ENCODE data around the gene MAP3K14.
"Not testable (repeated sequence)": the region's sequence is repeated elsewhere in the genome, so short reads cannot be mapped to it uniquely, and the experiment has no call there.

The MAP3K14 gene

GRCh38 chr17:45253879-45254278 lies 62.9 kb downstream of the MAP3K14 start:
- DNase-seq: no peak

GRCh38 chr17:45253237-45253636 lies 63.6 kb downstream of the MAP3K14 start:
- DNase-seq: not testable (repeated sequence)

GRCh38 chr17:45251931-45252330 lies 64.9 kb downstream of the MAP3K14 start:
- DNase-seq: no peak

- peak; percentile 83 for DNase-seq
Observed at GRCh38 chr17:45248132-45248957, 68.5 kb downstream of the MAP3K14 start.

- peak; percentile 96 for DNase-seq
Observed at GRCh38 chr17:45247429-45248131, 69.2 kb downstream of the MAP3K14 start.

GRCh38 chr17:45246861-45247428 lies 69.9 kb downstream of the MAP3K14 start:
- peak; percentile 67 for DNase-seq

DNA sequence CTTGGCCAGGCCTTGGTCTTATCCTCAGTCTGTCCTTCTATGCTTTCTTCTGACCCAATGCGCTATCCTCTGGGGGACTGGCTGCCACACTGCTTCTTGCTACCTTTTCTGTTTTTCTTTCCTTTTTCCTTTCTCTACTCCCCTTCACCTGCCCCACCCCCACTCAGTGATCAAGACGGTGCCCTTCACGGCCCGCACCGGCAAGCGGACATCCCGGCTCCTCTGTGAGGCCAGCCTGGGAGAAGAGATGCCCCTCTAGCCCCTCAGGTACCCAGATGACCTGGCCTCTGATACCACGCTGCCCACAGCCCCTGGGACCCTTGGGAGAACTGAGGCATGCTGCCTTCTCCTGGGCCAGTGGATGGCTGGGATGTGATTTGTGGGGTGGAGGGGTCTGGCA lies 70.5 kb downstream of the MAP3K14 start:
- no peak for DNase-seq

DNA sequence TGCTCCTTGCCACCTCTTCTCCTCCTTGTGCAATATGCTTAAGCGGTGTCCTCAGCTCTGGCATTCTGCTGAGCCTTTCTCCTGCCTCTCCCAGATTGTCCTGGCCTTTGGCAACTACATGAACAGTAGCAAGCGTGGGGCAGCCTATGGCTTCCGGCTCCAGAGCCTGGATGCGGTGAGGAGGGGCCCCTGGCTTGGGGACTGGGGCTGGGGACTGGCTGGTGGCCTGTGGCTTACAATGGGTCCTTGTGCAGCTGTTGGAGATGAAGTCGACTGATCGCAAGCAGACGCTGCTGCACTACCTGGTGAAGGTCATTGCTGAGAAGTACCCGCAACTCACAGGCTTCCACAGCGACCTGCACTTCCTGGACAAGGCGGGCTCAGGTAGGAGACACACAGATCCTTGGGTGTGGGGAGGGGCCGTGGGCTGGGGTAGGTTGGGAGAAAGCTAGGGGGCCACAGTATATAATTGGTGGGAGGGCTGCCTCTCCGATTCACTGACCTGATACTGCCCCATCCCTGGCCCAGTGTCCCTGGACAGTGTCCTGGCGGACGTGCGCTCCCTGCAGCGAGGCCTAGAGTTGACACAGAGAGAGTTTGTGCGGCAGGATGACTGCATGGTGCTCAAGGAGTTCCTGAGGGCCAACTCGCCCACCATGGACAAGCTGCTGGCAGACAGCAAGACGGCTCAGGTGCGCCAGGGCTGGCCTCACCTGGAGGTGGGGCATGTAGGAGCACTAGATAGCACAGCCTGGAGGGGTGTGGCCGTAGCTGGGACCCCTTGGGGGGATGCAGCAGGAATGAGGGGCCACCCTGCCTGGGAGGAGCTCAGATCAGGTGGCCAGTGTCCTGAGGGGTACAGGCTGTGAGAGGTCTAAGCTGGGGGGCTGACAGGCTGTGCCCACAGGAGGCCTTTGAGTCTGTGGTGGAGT lies 71.8 kb downstream of the MAP3K14 start:
- no peak for DNase-seq

DNA sequence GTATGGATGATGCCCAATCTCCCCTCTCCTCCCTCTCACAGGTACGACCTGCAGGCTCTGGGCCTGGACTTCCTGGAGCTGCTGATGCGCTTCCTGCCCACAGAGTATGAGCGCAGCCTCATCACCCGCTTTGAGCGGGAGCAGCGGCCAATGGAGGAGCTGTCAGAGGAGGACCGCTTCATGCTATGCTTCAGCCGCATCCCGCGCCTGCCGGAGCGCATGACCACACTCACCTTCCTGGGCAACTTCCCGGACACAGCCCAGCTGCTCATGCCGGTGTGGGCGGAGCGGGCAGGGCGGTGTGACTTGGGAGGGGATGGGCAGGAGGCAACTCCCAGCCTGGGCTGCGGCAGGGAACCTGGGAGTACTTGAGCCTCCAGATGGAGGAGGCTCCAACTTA lies 73.1 kb downstream of the MAP3K14 start:
- DNase-seq: no peak

- DNase-seq: no peak
Observed at GRCh38 chr17:45242029-45242414, 74.8 kb downstream of the MAP3K14 start.

DNA sequence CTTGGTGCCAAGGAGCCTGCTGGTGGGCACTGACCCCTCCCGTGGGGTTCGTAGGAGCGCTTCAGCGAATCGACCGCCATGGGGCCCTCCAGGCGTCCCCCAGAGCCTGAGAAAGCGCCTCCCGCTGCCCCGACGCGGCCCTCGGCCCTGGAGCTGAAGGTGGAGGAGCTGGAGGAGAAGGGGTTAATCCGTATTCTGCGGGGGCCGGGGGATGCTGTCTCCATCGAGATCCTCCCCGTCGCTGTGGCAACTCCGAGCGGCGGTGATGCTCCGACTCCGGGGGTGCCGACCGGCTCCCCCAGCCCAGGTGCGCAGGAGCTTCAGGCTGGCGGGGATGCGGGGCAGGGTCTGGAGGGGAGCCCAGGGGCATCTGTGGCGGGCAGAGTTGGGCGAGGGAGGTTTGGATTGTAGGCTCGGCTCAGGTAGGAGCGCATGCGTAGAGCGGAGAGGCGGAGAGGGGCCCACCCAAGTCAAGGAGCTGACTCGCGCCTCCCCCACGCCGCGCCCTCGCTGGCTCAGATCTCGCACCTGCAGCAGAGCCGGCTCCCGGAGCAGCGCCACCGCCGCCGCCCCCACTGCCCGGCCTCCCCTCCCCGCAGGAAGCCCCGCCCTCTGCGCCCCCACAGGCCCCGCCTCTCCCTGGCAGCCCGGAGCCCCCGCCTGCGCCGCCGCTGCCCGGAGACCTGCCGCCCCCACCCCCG lies 75.3 kb downstream of the MAP3K14 start:
- no peak for DNase-seq

DNA sequence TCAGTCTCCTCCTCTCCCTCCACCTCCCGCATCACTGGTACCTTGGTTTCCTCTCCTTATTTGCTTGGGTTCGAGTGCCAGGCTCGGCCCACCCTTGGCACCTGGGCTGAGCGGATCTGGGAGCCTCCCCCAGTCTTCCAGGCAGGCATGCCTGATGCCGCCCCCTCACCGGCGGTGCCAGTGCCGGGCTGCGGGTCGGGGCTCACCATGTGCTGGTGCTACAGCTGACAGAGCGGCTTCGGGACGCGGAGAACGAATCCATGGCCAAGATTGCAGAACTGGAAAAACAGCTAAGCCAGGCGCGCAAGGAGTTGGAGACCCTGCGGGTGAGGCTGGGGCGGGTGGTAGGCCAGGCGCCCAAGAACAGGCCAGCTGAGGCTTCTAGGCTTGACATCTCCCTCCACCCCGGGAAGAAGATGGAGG lies 75.9 kb downstream of the MAP3K14 start:
- DNase-seq: no peak

- DNase-seq: no peak
Observed at GRCh38 chr17:45238155-45238774, 78.6 kb downstream of the MAP3K14 start.

DNA sequence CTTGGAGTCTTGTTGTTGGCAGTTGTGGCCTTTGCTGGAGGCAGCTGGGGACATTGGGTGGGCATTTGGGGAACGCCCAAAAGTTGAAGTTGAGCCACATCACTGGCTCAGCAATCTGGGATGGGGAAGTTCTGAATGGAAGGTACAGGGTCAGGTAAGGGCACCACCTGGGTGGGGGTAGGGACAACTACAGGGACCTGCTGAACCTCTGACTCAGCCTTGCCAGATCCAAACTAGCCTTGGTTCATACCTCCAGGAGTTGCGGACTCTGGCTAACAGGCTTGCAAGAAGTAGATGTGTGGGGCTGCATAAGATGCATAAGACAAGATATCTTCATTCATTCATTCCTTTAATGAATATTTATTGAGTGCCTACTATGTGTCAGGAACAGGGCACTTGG lies 79.1 kb downstream of the MAP3K14 start:
- no peak for DNase-seq

DNA sequence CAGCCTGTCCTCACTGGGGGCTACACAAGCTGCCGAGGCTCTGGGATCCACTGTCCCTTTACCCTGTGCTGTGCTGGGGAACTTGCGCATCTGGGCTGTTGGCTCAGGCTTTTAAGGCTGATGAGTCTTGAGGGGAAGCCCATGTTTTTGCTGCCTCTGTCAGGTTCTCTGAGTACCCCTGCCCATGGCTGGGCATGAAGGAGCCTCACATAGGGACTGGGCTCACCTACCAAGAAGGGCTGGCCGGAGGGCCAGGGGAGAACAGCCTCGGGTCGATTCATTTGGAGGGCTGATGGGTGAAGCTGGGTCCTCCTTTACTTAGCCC lies 80.6 kb downstream of the MAP3K14 start:
- no peak for DNase-seq

- DNase-seq: peak; percentile 79
Observed at GRCh38 chr17:45235416-45236281, 81.2 kb downstream of the MAP3K14 start.

GRCh38 chr17:45234641-45235415 lies 82.0 kb downstream of the MAP3K14 start:
- DNase-seq: peak; percentile 58

- DNase-seq: no peak
Observed at GRCh38 chr17:45233423-45233924, 83.3 kb downstream of the MAP3K14 start.

DNA sequence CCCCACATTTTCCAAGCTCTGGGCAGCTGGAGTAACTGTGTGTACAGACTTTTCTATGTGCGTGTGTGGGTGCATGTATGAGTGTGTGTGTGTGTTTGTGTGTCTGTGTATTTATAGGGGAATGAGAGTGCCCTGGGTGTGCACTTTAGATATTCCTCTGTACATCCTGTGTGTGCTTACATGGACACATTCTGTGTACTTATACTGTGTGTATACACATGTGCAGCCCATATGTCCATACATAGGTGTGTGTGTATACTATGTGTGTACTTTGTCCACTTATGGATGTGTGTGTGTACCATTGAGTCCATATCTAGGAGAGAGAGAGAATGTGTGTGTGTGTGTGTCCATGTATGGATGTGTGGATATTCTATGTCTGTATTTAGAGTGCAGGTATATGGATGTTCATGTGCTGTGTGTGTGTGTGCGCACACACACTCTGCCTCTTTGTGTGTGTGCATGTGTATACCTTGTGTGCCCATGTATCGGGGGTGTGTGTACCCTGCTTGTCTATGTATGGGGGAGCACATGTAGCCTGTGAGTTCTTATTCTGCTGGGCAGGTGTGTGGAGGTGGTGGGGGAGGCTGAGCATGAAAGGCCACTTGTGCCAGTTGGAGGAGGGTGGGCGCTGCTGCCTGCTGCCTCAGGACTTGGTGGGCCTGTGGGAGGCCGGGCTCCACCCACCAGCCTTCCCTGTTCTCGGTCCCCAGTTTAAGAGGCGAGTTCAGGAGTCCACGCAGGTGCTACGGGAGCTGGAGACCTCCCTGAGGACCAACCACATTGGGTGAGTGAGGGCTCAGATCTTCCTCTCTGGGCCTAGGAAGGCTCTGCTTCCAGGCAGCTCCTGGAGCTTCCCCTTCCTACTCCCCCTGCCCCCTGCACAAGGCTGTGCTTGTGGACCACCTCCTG lies 84.1 kb downstream of the MAP3K14 start:
- DNase-seq: no peak

All from activated naive CD4-positive, alpha-beta T cell treated with anti-CD3 and anti-CD28 coated beads, Interleukin-2, amount 50 U/mL, for 16 hours (primary cell).